Retinal pigment epithelial cell (primary cell): ENCODE results near the gene ALOX12.

Experiments used
- DNase-seq: peaks from one replicate; pipeline ENCODE4 v3.0.0-alpha.2; 2010; ENCODE audit warnings: low read depth
- H3K4me3 ChIP-seq: 2 replicates; pipeline ENCODE4 v1.5.1; 2011; ENCODE audit warnings: mild to moderate bottlenecking, low read length, control low read depth, moderate library complexity
- CTCF ChIP-seq: conservative IDR thresholded peaks from 2 replicates; pipeline ENCODE4 v1.5.1; 2011; ENCODE audit warnings: low read depth, low read length, control low read depth, inconsistent platforms

Gene ALOX12

DNA sequence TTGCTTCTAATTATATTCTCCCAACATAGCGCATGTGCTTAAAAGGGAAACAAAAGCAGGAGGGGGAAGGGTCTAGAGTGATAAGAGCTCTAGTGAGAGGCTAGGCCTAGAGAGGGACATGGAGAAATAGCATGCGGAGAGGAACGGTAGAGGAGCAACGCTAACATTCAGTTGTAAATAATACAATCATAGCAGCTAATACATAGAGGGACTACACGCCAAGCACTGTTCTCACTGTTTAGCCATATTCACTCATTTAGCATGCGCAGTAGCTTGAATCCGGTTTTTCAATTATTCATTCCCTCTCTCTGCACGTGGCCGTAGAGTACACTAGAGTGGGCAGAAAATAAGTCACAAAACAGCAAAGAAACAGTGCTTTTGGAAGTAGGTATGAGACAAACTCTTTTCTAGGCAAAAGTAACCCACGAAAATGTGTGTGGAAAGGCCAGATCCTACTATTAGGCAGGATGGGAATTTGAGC, 1.7 kb upstream of the ALOX12 start:
- no peak for DNase-seq
- TF ChIP-seq CTCF: no peak
- H3K4me3 ChIP-seq: no peak overlapping the region

GRCh38 chr17:6994666-6995256, 1.1 kb upstream of the ALOX12 start:
- no peak overlapping the region for H3K4me3 ChIP-seq
- TF ChIP-seq CTCF: no peak
- no peak for DNase-seq

DNA sequence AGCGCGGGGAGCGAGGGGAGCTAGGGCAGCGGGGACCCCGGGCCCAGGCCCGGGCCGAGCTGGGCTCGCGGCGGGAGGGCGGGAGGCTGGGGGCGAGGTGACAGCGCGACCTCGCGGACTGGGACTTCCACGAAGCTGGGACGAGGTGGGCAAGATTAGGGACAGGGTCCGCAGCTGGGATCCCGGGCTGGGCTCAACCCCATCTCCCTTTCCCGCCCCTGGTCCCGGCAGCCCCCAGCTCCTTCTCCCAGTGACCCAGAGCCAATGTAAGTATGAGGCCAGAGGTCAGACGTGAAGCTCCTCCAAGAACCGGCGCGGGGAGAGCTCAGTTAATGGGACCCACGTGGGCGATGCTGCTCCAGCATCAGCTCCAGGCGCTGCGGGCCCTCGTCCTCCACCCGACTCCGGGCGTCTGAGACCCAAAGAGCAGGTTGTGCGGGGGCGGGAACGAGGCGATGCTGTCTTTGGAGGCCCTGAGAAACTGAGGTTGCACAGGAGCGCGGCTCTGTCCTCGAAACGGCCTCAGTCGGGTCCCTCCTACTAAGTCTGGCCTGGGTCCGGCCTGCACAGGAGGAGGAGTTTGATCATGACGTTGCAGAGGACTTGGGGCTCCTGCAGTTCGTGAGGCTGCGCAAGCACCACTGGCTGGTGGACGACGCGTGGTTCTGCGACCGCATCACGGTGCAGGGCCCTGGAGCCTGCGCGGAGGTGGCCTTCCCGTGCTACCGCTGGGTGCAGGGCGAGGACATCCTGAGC, 585 bp downstream of the ALOX12 start:
- TF ChIP-seq CTCF: no peak
- no peak overlapping the region for H3K4me3 ChIP-seq
- DNase-seq: no peak

GRCh38 chr17:6997171-6997570, 1.3 kb downstream of the ALOX12 start:
- no peak for DNase-seq
- no peak for TF ChIP-seq CTCF
- no peak overlapping the region for H3K4me3 ChIP-seq

DNA sequence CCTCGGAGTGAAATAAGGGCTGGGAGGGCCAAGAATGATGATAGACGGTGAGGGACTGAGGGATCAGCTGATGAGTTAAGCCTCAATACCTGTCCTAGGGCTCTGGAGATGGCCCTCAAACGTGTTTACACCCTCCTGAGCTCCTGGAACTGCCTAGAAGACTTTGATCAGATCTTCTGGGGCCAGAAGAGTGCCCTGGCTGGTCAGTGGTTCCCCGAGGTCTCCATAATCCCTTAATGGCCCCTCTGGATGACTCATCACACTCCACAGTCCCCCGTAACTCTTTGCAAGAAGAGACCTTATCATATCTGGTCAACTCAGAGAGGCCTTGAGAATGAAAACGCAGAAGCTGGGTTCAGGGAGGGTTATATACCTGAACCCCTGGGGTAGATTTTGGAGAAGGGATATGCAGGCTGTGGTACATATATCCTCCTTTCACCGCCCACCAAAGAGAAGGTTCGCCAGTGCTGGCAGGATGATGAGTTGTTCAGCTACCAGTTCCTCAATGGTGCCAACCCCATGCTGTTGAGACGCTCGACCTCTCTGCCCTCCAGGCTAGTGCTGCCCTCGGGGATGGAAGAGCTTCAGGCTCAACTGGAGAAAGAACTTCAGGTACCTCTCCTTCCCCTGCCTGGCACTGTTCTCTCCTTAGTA, 3.1 kb downstream of the ALOX12 start:
- no peak for DNase-seq
- no peak overlapping the region for H3K4me3 ChIP-seq
- TF ChIP-seq CTCF: no peak

- DNase-seq: no peak
- TF ChIP-seq CTCF: peak; percentile 71
- no peak overlapping the region for H3K4me3 ChIP-seq
Observed at GRCh38 chr17:7001318-7001961, 5.6 kb downstream of the ALOX12 start.
